Lower leg skin (tissue), 4 donors: ENCODE measurements around the gene SLC24A1. TPM values are rescaled to one million over a fixed set of nuclear protein-coding genes. Genes with fewer than 3 reads are reported as not detected.

Experiments used
- DNase-seq, 2 donors: peaks; one replicate each; pipeline ENCODE4 v3.0.0-alpha.2; 2019; ENCODE audit warnings: low spot score in 2 of 2
- H3K4me3 ChIP-seq: fragments of 200-600 bp; sonication (generic); 2 replicates; pipeline ENCODE4 v1.5.1; 2017; ENCODE audit warnings: mild to moderate bottlenecking, low read depth; ENCODE audit not compliant: poor library complexity, severe bottlenecking
- CTCF ChIP-seq, 3 donors: fragments of 450-650 bp; IDR thresholded peaks; one replicate each; pipeline ENCODE4 v1.5.1; 2016; ENCODE audit warnings: antibody characterized with exemption in 3 of 3, mild to moderate bottlenecking in 3 of 3, moderate library complexity in 2 of 3
- POLR2A ChIP-seq, 2 donors: fragments of 450-650 bp; IDR thresholded peaks; one replicate each; pipeline ENCODE4 v1.6.1; 2016 to 2017; ENCODE audit warnings: antibody characterized with exemption in 2 of 2, mild to moderate bottlenecking in 1 of 2, moderate library complexity in 1 of 2
- WGBS, 2 donors: methylation state at CpG; one replicate each; pipeline ENCODE4 v1.1.5; 2018; 5-methylcytosine and 5-hydroxymethylcytosine counted together
- intact Hi-C: fragments of 100-400 bp; cut with DNase I; formaldehyde crosslinking; loops from one replicate; pipeline ENCODE4 v1.15.0; 2023; ENCODE audit warnings: low total_unique reads
- total RNA-seq, 4 donors: library from RNA; depleted of rRNA; stranded (reverse); fragments of >200 nt; gene quantifications; one replicate each; pipeline ENCODE4 v1.1.0, GENCODE V29; 2016

SLC24A1 gene
- 10 to 100 TPM in 1 of 4 donors, 1 to 10 TPM in 3; 4.6 to 10.6 (median 6.6) TPM for total RNA-seq

GRCh38 chr15:65621638-65622037 is at the start of gene SLC24A1:
Gene SLC24A1 (plus strand): TSS chr15:65621938. CDS start chr15:65624081, 2,143 bp downstream.
- no peak within 1 kb of the TSS for H3K4me3 ChIP-seq
- intact Hi-C loops = no loop called here
- TF ChIP-seq CTCF (IDR thresholded peaks at IDR 0.05) (no peak), POLR2A (IDR thresholded peaks at IDR 0.05) (no peak)
- 95 to 96% methylated on average over 6 of the region's 6 CpGs for WGBS, 2 donors
- DNase-seq = no peak

GRCh38 chr15:65571971-65572370 is 49.8 kb upstream of the SLC24A1 start:
- TF ChIP-seq POLR2A (IDR thresholded peaks at IDR 0.05) (no peak), CTCF (IDR thresholded peaks at IDR 0.05) (no peak)
- DNase-seq = no peak
- WGBS, 2 donors = 85 to 86% methylated on average over 2 of the region's 2 CpGs
- no peak overlapping the region for H3K4me3 ChIP-seq
- intact Hi-C loops = no loop called here

GRCh38 chr15:65576664-65577063 is 45.1 kb upstream of the SLC24A1 start:
- intact Hi-C loops = no loop called here
- WGBS, 2 donors = 89 to 95% methylated on average over 1 of the region's 1 CpG
- DNase-seq = no peak
- no peak overlapping the region for H3K4me3 ChIP-seq
- no peak for TF ChIP-seq POLR2A (IDR thresholded peaks at IDR 0.05)
- no peak for TF ChIP-seq CTCF (IDR thresholded peaks at IDR 0.05)

- intact Hi-C loops = no loop called here
- H3K4me3 ChIP-seq = no peak overlapping the region
- no peak for TF ChIP-seq CTCF (IDR thresholded peaks at IDR 0.05)
- no peak for DNase-seq
- whole genome bisulfite sequencing, 2 donors = 81 to 86% methylated on average over 6 of the region's 6 CpGs
These were observed 44.4 kb upstream of the SLC24A1 start for GRCh38 chr15:65577129-65577996.

GRCh38 chr15:65578904-65579728 is 42.6 kb upstream of the SLC24A1 start:
- H3K4me3 ChIP-seq = no peak overlapping the region
- DNase-seq = no peak
- no peak for TF ChIP-seq CTCF (IDR thresholded peaks at IDR 0.05)
- TF ChIP-seq POLR2A (IDR thresholded peaks at IDR 0.05) = no peak
- WGBS, 2 donors = 76 to 80% methylated on average over 8 of the region's 8 CpGs
- intact Hi-C loops = no loop called here
